ENCODE measurements around the gene HMGCR. TPM values are rescaled to one million over a fixed set of nuclear protein-coding genes. Genes with fewer than 3 reads are reported as not detected.

HMGCR gene
- total and polyA plus RNA-seq, 2 donors (not counting 1 experiment from before 2014, with no cell fraction given): 8.1 to 55.7 TPM

- H3K4me3 Mint-ChIP-seq: no peak overlapping the region
- H3K27ac Mint-ChIP-seq: no peak overlapping the region
- TF ChIP-seq EZH2 (IDR thresholded peaks at IDR 0.05; ENCODE audit: borderline replicate concordance, insufficient read depth, low read depth, low read length, poor library complexity, severe bottlenecking) (no peak), CTCF (IDR thresholded peaks at IDR 0.05) (no peak)
- H3K27me3 Mint-ChIP-seq: no peaks in the 10 kb centered on the region
- Histone ChIP-seq H3K9ac (ENCODE audit: low read length) (no peak overlapping the region), H3K4me1 (ENCODE audit: control insufficient read depth in 2 of 2, insufficient read depth in 2 of 2, low read length in 2 of 2) (no peaks in the 10 kb centered on the region), H3K4me2 (replicated peaks; ENCODE audit: low read depth, low read length, poor library complexity, severe bottlenecking) (no peak overlapping the region), H3K79me2 (ENCODE audit: control insufficient read depth, insufficient read depth, low read length) (no peaks in the 10 kb centered on the region), H3K27ac (ENCODE audit: low read length in 2 of 2) (no peak overlapping the region), H3K4me3 (ENCODE audit: control extremely low read depth in 1 of 5, extremely low read depth in 1 of 5, insufficient read depth in 1 of 5, low read depth in 2 of 5, low read length in 4 of 5) (no peak overlapping the region), H4K20me1 (ENCODE audit: control insufficient read depth, insufficient read depth, low read length, poor library complexity, severe bottlenecking) (no peaks in the 10 kb centered on the region), H2AFZ (ENCODE audit: insufficient read depth, low read depth, low read length, poor library complexity, severe bottlenecking) (no peak overlapping the region), H3K9me3 (ENCODE audit: control extremely low read depth in 1 of 3, control insufficient read depth in 2 of 3, insufficient read depth in 1 of 3, low read length in 2 of 3) (no peaks in the 10 kb centered on the region), H3K36me3 (replicated peaks in 1 of 2; ENCODE audit: control extremely low read depth in 1 of 2, control insufficient read depth in 1 of 2, extremely low read depth in 1 of 2, insufficient read depth in 2 of 2, low read length in 1 of 2) (peaks cover 4 to 28% of the 10 kb centered on the region in 2 experiments), H3K27me3 (replicated peaks in 1 of 4; ENCODE audit: control extremely low read depth in 1 of 4, control insufficient read depth in 3 of 4, insufficient read depth in 4 of 4, low read length in 3 of 4) (no peaks in the 10 kb centered on the region)
- POLR2A ChIA-PET: no interaction called here
- intact Hi-C loops (cut with micrococcal nuclease): no loop called here
- no peaks in the 10 kb centered on the region for H3K9me3 Mint-ChIP-seq (ENCODE audit: insufficient read depth)
- CTCF ChIA-PET: no interaction called here
- no peaks in the 10 kb centered on the region for H3K4me1 Mint-ChIP-seq
- no peak for DNase-seq
- 100% methylated on average over 3 of the region's 3 CpGs for WGBS (ENCODE audit: insufficient coverage)
- no peak for ATAC-seq (ENCODE audit: low read depth)
Measured at GRCh38 chr5:75395277-75395676, 58.3 kb downstream of the HMGCR start.

- H4K20me1 ChIP-seq (ENCODE audit: control insufficient read depth, insufficient read depth, low read length, poor library complexity, severe bottlenecking): no peaks in the 10 kb centered on the region
- H3K9ac ChIP-seq (ENCODE audit: low read length): no peak overlapping the region
- H3K36me3 ChIP-seq (replicated peaks in 1 of 2; ENCODE audit: control extremely low read depth in 1 of 2, control insufficient read depth in 1 of 2, extremely low read depth in 1 of 2, insufficient read depth in 2 of 2, low read length in 1 of 2): peaks cover 3 to 33% of the 10 kb centered on the region in 2 experiments
- Mint-ChIP-seq H3K9me3 (ENCODE audit: insufficient read depth) (no peaks in the 10 kb centered on the region), H3K27me3 (no peaks in the 10 kb centered on the region), H3K4me3 (no peak overlapping the region), H3K27ac (no peak overlapping the region), H3K4me1 (no peaks in the 10 kb centered on the region)
- no CpG with 5 or more reads among the region's 3 CpGs for WGBS (ENCODE audit: insufficient coverage)
- no peak overlapping the region for H2AFZ ChIP-seq (ENCODE audit: insufficient read depth, low read depth, low read length, poor library complexity, severe bottlenecking)
- H3K27ac ChIP-seq (ENCODE audit: low read length in 2 of 2): no peak overlapping the region
- ChIA-PET CTCF (no interaction called here), POLR2A (no interaction called here)
- TF ChIP-seq EZH2 (IDR thresholded peaks at IDR 0.05; ENCODE audit: borderline replicate concordance, insufficient read depth, low read depth, low read length, poor library complexity, severe bottlenecking): no peak
- no peak for TF ChIP-seq CTCF (IDR thresholded peaks at IDR 0.05)
- no peak overlapping the region for H3K4me3 ChIP-seq (ENCODE audit: control extremely low read depth in 1 of 5, extremely low read depth in 1 of 5, insufficient read depth in 1 of 5, low read depth in 2 of 5, low read length in 4 of 5)
- no peaks in the 10 kb centered on the region for H3K9me3 ChIP-seq (ENCODE audit: control extremely low read depth in 1 of 3, control insufficient read depth in 2 of 3, insufficient read depth in 1 of 3, low read length in 2 of 3)
- no peaks in the 10 kb centered on the region for H3K79me2 ChIP-seq (ENCODE audit: control insufficient read depth, insufficient read depth, low read length)
- intact Hi-C loops (cut with micrococcal nuclease): no loop called here
- no peaks in the 10 kb centered on the region for H3K4me1 ChIP-seq (ENCODE audit: control insufficient read depth in 2 of 2, insufficient read depth in 2 of 2, low read length in 2 of 2)
- DNase-seq (no peak), ATAC-seq (ENCODE audit: low read depth) (no peak)
- H3K4me2 ChIP-seq (replicated peaks; ENCODE audit: low read depth, low read length, poor library complexity, severe bottlenecking): no peak overlapping the region
- no peaks in the 10 kb centered on the region for H3K27me3 ChIP-seq (replicated peaks in 1 of 4; ENCODE audit: control extremely low read depth in 1 of 4, control insufficient read depth in 3 of 4, insufficient read depth in 4 of 4, low read length in 3 of 4)
Measured at GRCh38 chr5:75405296-75405695, 68.3 kb downstream of the HMGCR start.

Other genes with a start within 250 kb of the HMGCR start
- 0.10 TPM in 2 replicates for gene ANKRD31, start 100.3 kb upstream of the HMGCR start, total RNA-seq
- gene ANKRD31, start 100.3 kb upstream of the HMGCR start, polyA plus RNA-seq: 0.06 and 0.09 TPM in 2 replicates
- gene CERT1, start 174.4 kb downstream of the HMGCR start, total RNA-seq: 59.9 and 60.5 TPM in 2 replicates
- gene CERT1, start 174.4 kb downstream of the HMGCR start, polyA plus RNA-seq: 13.7 and 22.4 TPM in 2 replicates
- gene POLK, start 174.7 kb downstream of the HMGCR start, total RNA-seq: 41.6 and 42.9 TPM in 2 replicates
- 13.8 and 16.0 TPM in 2 replicates for gene POLK, start 174.7 kb downstream of the HMGCR start, polyA plus RNA-seq

All from B cell (primary cell).